ENCODE measurements around the gene TTC29. TPM values are rescaled to one million over a fixed set of nuclear protein-coding genes. Genes with fewer than 3 reads are reported as not detected.

Gene TTC29
- total RNA-seq, 6 experiments from 2014 or later: 0.12 TPM; not detected in 5

GRCh38 chr4:146846882-146847281, 98.8 kb downstream of the TTC29 start:
- Mint-ChIP-seq H3K27ac (no peak overlapping the region), H3K4me3 (no peak overlapping the region), H3K36me3 (ENCODE audit: low read depth) (no peaks in the 10 kb centered on the region), H3K4me1 (ENCODE audit: low read depth) (no peaks in the 10 kb centered on the region), H3K27me3 (ENCODE audit: insufficient read depth) (no peaks in the 10 kb centered on the region; the same call in 1 of the 2 replicates), H3K9me3 (no peaks in the 10 kb centered on the region)
- TF ChIP-seq CTCF (IDR thresholded peaks at IDR 0.05): no peak
- DNase-seq: no peak

GRCh38 chr4:146844761-146845160, 100.9 kb downstream of the TTC29 start:
- Mint-ChIP-seq H3K27me3 (ENCODE audit: insufficient read depth) (no peaks in the 10 kb centered on the region; the same call in 1 of the 2 replicates), H3K9me3 (no peaks in the 10 kb centered on the region), H3K4me1 (ENCODE audit: low read depth) (no peaks in the 10 kb centered on the region), H3K36me3 (ENCODE audit: low read depth) (no peaks in the 10 kb centered on the region), H3K4me3 (no peak overlapping the region), H3K27ac (no peak overlapping the region)
- TF ChIP-seq CTCF (IDR thresholded peaks at IDR 0.05): no peak
- no peak for DNase-seq

GRCh38 chr4:146842876-146843275, 102.8 kb downstream of the TTC29 start:
- no peaks in the 10 kb centered on the region for H3K9me3 Mint-ChIP-seq
- H3K36me3 Mint-ChIP-seq (ENCODE audit: low read depth): no peaks in the 10 kb centered on the region
- no peak for DNase-seq
- no peak overlapping the region for H3K27ac Mint-ChIP-seq
- TF ChIP-seq CTCF (IDR thresholded peaks at IDR 0.05): no peak
- H3K4me3 Mint-ChIP-seq: no peak overlapping the region
- no peaks in the 10 kb centered on the region; the same call in 1 of the 2 replicates for H3K27me3 Mint-ChIP-seq (ENCODE audit: insufficient read depth)
- H3K4me1 Mint-ChIP-seq (ENCODE audit: low read depth): no peaks in the 10 kb centered on the region

GRCh38 chr4:146840731-146841130, 104.9 kb downstream of the TTC29 start:
- Mint-ChIP-seq H3K27ac (no peak overlapping the region), H3K9me3 (no peaks in the 10 kb centered on the region), H3K27me3 (ENCODE audit: insufficient read depth) (no peaks in the 10 kb centered on the region; the same call in 1 of the 2 replicates), H3K4me1 (ENCODE audit: low read depth) (no peaks in the 10 kb centered on the region), H3K36me3 (ENCODE audit: low read depth) (no peaks in the 10 kb centered on the region), H3K4me3 (no peak overlapping the region)
- TF ChIP-seq CTCF (IDR thresholded peaks at IDR 0.05): no peak
- DNase-seq: no peak

GRCh38 chr4:146835096-146835495, 110.6 kb downstream of the TTC29 start:
- Mint-ChIP-seq H3K27ac (no peak overlapping the region), H3K4me1 (ENCODE audit: low read depth) (no peaks in the 10 kb centered on the region), H3K36me3 (ENCODE audit: low read depth) (no peaks in the 10 kb centered on the region), H3K9me3 (no peaks in the 10 kb centered on the region), H3K4me3 (no peak overlapping the region), H3K27me3 (ENCODE audit: insufficient read depth) (no peaks in the 10 kb centered on the region; the same call in 1 of the 2 replicates)
- TF ChIP-seq CTCF (IDR thresholded peaks at IDR 0.05): no peak
- DNase-seq: no peak

All from HFFc6 (cell line).